Thoracic aorta (tissue), 2 donors: Measurements from ENCODE around the gene GDPD3. TPM values are rescaled to one million over a fixed set of nuclear protein-coding genes. Genes with fewer than 3 reads are reported as not detected.

Experiments
- ATAC-seq: fragments of 150-250 bp; one replicate; pipeline ENCODE4 v1.8.0; 2017; ENCODE audit warnings: low read depth; ENCODE audit not compliant: insufficient number of reproducible peaks, low FRiP score
- DNase-seq: peaks from one replicate; pipeline ENCODE4 v3.0.0-alpha.2; 2020; ENCODE audit warnings: low spot score
- H3K27ac ChIP-seq, 2 donors: fragments of 200-600 bp; sonication (generic); 1 replicate in 1 of 2; 2 replicates in 1 of 2; pipeline ENCODE4 v1.5.1; 2016; ENCODE audit warnings: mild to moderate bottlenecking in 2 of 2, moderate library complexity in 2 of 2
- H3K27me3 ChIP-seq: fragments of 200-600 bp; sonication (generic); replicated peaks from 2 replicates; pipeline ENCODE4 v1.6.0; 2016; ENCODE audit warnings: mild to moderate bottlenecking; ENCODE audit not compliant: insufficient read depth
- H3K36me3 ChIP-seq: fragments of 200-600 bp; sonication (generic); one replicate; pipeline ENCODE4 v1.5.1; 2016
- H3K4me1 ChIP-seq, 2 donors: fragments of 200-600 bp; sonication (generic); 1 replicate in 1 of 2; 2 replicates in 1 of 2; pipeline versions ENCODE4 v1.5.1 to v1.6.0; 2016; ENCODE audit warnings: low read depth in 2 of 2, mild to moderate bottlenecking in 1 of 2; ENCODE audit not compliant: control insufficient read depth in 1 of 2
- H3K4me3 ChIP-seq: fragments of 200-600 bp; sonication (generic); 2 replicates; pipeline ENCODE4 v1.5.1; 2016; ENCODE audit warnings: mild to moderate bottlenecking
- H3K9me3 ChIP-seq: fragments of 200-600 bp; sonication (generic); 2 replicates; pipeline ENCODE4 v1.5.1; 2016
- total RNA-seq, 2 donors: library from RNA; depleted of rRNA; stranded (reverse); fragments of >200 nt; gene quantifications; one replicate each; pipeline versions ENCODE4 v1.1.0 to v1.2.3, GENCODE V29; 2016
- TF ChIP-seq, protein P1 (sequence below): fragments of 200-600 bp; sonication (generic); IDR thresholded peaks from one replicate; pipeline ENCODE4 v1.5.1; 2019; ENCODE audit warnings: antibody characterized with exemption

Gene GDPD3
- total RNA-seq, 2 donors from 2014 or later, result 4.6 to 6.0 TPM

DNA sequence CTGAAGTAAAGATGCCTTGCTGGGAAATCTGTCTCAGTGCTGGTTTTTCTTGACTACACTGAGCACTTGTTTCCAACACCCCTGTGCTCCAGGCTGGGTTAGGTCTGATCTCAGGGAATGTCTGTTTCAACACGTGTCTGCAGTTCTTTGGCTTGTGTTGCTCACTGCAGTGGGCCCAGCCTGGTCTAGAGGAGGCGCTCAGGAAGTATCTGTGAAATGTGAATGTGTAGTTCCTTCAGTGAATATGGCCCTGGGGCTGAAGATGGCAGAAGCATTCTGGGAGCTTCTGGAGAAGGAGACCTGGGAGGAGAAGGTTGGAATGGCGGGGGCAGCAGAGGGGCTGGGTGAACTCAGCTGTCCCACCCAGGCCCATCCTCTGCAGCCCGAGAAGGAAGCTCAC is 9.2 kb downstream of the GDPD3 start:
- no peaks in the 10 kb centered on the region for H3K9me3 ChIP-seq
- DNase-seq (no peak), ATAC-seq (no peak)
- H3K4me3 ChIP-seq, result no peak overlapping the region
- no peaks in the 10 kb centered on the region for H3K4me1 ChIP-seq
- H3K27ac ChIP-seq, result no peak overlapping the region
- peaks cover 21% of the 10 kb centered on the region for H3K36me3 ChIP-seq
- H3K27me3 ChIP-seq, result no peaks in the 10 kb centered on the region
- TF ChIP-seq, protein P1, sequence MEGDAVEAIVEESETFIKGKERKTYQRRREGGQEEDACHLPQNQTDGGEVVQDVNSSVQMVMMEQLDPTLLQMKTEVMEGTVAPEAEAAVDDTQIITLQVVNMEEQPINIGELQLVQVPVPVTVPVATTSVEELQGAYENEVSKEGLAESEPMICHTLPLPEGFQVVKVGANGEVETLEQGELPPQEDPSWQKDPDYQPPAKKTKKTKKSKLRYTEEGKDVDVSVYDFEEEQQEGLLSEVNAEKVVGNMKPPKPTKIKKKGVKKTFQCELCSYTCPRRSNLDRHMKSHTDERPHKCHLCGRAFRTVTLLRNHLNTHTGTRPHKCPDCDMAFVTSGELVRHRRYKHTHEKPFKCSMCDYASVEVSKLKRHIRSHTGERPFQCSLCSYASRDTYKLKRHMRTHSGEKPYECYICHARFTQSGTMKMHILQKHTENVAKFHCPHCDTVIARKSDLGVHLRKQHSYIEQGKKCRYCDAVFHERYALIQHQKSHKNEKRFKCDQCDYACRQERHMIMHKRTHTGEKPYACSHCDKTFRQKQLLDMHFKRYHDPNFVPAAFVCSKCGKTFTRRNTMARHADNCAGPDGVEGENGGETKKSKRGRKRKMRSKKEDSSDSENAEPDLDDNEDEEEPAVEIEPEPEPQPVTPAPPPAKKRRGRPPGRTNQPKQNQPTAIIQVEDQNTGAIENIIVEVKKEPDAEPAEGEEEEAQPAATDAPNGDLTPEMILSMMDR, result no peak

DNA sequence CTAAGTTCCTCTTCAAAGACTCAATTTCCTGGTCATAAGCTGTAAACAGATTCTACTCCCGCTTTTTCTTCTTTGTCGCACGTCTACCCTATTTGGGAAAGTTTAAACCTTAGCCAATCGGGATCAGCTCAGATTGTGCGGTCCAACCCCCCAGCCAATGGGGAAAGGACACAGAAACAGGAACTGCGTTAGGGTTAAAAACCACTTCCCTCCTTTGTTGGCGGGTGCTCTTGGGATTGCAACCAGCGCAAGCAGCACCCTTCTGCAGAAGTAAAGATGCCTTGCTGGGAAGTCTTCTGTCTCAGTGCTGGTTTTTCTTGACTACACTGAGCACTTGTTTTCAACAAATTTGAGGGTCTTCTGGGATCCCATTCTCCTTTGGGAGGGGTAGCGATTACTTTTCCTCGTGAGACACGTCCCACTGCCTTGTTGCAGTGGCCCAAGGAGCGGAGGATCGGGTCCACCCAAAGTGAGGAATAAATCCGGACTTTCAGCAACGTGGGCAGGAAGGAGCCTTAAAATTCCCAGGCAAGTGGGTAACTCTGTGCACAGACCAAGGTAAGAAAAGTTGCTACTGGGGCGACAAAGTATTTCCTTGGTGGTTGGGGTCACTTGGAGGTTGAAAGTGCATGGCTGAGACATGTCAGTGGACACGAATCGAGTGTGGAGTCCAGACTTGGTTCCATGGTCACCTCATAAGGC is 16.3 kb downstream of the GDPD3 start:
- no peak for DNase-seq
- Histone ChIP-seq H3K27ac (peak overlapping the region; percentile 56 to 91), H3K9me3 (peaks cover 13% of the 10 kb centered on the region), H3K4me3 (peak overlapping the region; percentile 88), H3K27me3 (no peaks in the 10 kb centered on the region), H3K36me3 (peaks cover 12% of the 10 kb centered on the region), H3K4me1 (peaks cover 22 to 43% of the 10 kb centered on the region in 2 donors)
- TF ChIP-seq, protein P1, result no peak
- ATAC-seq, result no peak

DNA sequence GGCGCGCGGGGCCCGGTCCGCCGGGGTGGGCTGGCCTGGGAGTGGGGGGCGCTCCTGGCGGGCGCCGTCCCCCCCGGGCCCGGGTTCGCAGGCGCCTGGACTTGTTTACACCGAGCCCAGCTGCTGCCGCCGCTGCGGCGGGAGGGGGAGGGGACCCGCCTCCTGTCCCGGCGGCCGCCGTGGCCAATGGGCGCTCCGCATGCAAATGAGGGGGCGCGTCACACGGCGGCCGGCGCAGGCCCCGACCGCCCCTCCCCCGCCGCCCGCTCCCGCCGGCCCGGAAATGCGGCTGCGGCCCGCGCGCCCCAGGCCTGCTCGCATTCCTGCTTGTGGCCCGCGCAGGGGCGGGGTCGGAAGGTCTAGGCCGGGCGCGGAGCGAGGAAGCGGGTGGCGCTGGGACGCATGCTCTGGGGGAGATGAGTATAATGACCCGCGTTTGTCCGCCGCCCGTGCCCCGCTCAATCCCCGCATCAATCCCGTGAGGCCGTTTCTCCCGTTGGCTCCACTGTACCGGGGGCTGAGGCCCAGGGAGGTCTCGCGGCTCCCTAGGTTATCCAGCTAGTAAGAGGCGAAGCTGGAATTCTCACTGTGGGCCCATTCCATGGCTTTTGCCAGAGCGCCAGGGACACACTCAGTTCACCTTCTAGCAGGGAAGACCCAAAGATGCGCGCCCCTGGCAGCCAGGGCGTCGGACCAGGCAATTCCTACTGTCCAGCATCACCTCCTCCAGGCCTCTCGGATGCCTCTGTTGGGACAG is 17.1 kb downstream of the GDPD3 start, which contains the start of gene YPEL3:
Gene YPEL3, minus strand, starts transcription at position 109 of the 757 bp plus-strand sequence. CDS start 731 bp downstream, outside the sequence.
- H3K27ac ChIP-seq, result peak within 1 kb of the TSS; percentile 91 to 92
- H3K4me1 ChIP-seq, result peaks cover 22 to 47% of the 10 kb centered on the region in 2 donors
- ATAC-seq (peak; percentile 46), DNase-seq (peak; percentile 48)
- TF ChIP-seq, protein P1, result no peak
- H3K36me3 ChIP-seq, result peaks cover 12% of the 10 kb centered on the region
- H3K27me3 ChIP-seq, result no peaks in the 10 kb centered on the region
- peak within 1 kb of the TSS; percentile 88 for H3K4me3 ChIP-seq
- H3K9me3 ChIP-seq, result peaks cover 13% of the 10 kb centered on the region

DNA sequence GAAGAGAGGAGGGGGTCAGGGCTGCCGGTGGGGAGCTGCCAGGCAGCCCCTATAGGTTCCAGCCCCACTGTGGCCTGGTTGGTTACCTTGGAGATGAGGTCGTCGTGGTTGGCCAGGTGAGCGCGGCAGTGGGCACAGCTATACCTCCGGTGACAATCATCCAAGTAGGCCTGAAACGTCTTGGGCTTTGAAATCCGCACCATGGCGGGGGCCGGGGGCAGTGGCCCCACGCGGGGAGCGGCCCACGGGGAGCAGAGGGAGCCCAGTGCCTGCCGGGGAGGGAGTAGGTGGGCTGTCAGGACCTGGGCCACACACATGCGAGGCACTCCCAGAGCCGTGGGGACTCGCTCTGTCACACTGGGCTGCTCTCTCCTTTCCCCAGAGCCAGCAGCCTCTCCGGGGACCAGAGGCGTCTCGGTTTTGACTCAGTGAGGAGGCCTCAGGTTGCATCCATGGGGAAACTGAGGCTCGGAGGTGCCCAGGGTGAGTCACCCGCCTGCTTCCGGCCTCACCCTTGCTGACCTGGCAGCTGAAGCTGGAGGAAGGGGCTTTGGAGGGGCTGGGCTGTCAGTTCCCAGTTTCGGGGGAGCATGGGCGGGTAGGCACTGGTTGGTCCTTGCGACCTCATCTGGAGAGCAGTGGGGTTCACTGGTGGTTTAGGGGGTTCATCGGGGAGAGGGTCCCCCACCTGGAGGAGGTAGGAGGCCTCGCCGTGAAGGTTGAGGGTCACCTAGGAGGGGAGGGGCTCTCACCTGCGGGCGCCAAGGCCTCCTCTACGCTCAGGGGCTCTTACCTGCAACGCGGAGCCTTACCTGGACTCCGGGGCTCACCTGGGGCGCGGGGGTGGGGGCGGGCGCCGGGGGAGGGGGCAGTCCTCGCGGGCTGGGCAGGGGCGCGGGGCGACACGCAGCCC is 17.9 kb downstream of the GDPD3 start:
- H3K4me3 ChIP-seq, result peak overlapping the region; percentile 88
- ATAC-seq, result no peak
- peaks cover 12% of the 10 kb centered on the region for H3K36me3 ChIP-seq
- H3K27me3 ChIP-seq, result no peaks in the 10 kb centered on the region
- H3K9me3 ChIP-seq, result peaks cover 13% of the 10 kb centered on the region
- peak overlapping the region; percentile 91 to 92 for H3K27ac ChIP-seq
- H3K4me1 ChIP-seq, result peaks cover 24 to 54% of the 10 kb centered on the region in 2 donors
- TF ChIP-seq, protein P1, result no peak
- no peak for DNase-seq
